ENCODE data around the gene KCNG2.
A peak's percentile ranks its signal among the peaks of the same experiment; 100 is the strongest.

The KCNG2 gene

GRCh38 chr18:79901665-79902064, 103.9 kb downstream of the KCNG2 start:
- DNase-seq (ENCODE audit: extremely low read depth in 1 of 2, low read depth in 1 of 2), result no peak

GRCh38 chr18:79902075-79902474, 104.3 kb downstream of the KCNG2 start:
- no peak for DNase-seq (ENCODE audit: extremely low read depth in 1 of 2, low read depth in 1 of 2)

DNA sequence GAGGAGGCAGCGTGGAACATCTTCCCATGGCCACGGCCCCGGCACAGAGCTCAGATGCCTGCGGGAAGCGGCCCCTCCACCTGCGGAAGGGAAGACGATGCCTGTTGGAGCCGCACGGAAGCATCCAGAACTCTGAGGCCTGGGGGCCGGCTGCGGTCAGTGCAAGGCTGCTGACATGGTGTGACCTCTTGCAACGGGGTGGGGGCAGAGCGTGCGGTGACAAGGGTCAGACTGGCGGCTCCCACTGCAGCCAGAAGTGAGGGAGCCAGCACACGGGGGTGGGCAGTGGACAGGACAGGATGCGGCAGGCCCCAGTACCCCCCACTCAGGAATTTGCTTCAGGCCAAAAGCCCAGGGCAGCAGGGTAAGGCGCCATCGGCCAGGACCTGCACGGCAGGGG, 104.9 kb downstream of the KCNG2 start:
- no peak for DNase-seq (ENCODE audit: extremely low read depth in 1 of 2, low read depth in 1 of 2)

- DNase-seq (ENCODE audit: extremely low read depth in 1 of 2, low read depth in 1 of 2), result no peak
Observed at GRCh38 chr18:79903071-79903635, 105.4 kb downstream of the KCNG2 start.

DNA sequence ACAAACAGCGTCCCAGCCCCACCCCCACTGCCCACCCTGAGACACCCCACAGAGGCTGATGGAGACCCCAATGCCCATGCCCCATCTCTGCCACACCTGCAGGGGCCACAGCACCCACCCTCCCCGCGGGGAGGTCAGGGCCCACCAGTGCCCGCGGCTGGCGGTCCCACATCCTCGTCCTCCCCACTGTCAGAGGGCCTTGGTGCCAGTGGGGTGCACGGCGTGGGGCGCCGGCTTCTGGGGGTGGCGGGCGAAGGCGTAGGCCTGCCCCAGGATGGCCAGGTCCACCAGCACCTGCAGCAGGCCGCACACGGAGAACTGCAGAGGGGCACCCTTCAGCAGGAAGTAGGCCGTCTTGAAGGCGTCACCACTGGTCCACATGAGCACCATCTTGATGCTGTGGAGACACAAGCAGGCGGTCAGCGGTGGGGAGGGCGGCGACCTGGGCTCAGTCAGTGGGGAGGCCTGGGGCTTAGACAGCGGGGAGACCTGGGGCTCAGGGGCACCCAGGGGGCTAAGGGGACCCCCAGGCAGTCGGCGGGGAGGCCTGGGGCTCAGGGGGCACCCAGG, 106.1 kb downstream of the KCNG2 start:
- DNase-seq (ENCODE audit: extremely low read depth in 1 of 2, low read depth in 1 of 2), result no peak

DNA sequence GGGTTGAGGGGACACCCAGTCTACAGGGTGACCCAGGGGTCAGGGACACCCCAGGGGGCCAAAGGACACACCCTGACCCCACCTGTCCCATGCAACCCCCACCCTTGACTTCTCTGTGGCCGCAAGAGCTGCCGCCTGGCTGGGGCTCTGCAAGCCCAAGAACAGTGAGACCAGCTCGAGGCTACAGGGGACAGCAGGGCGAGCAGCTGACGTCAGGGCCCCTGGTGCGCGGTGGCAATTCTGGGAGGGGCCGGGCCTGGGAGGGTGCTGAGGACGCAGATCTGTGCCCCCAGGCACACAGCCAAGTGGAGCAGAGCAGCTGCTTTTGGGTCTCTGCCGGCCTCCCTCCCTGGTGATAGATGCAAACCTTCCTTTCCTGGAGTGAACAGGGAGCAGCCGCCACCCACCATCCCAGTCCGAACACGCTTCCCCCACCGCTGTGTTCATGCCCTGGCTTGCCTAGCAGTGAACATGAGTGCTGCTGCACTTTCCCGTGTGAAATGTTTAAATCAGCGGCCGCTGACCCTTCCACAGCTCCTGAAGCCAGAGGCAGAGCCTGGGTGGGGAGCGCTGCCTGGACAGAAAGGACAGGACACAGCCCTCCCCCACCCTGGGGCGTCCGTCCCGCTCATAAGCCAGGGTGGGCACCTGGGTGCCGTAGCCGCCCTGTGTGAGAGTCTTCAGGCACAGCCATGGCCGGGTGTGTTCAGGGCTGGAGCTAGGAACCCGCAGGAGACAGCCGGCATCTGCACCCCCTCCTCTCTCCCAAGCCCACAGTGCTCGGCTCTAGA, 106.8 kb downstream of the KCNG2 start:
- DNase-seq (ENCODE audit: extremely low read depth in 1 of 2, low read depth in 1 of 2), result no peak

GRCh38 chr18:79905389-79905911, 107.7 kb downstream of the KCNG2 start:
- DNase-seq (ENCODE audit: extremely low read depth in 1 of 2, low read depth in 1 of 2), result no peak

DNA sequence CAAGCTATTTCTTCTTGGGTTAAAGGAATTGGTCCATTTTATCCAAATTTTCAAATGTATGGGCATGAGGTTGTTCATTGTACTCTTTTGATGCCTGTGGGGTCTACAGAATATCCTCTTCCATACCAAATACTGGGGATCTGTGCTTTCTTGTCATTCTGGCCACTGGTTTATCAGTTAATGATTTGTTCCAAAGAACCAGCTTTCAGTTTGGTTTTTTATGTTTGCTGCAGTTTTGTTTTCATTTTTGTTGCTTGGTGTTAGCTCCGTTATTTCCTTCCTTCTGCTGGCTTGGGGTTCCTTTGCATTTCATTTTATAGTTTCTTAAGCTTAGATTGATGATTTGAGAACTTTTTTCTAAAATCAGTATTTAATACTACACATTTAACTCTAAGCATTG, 108.3 kb downstream of the KCNG2 start:
- no peak for DNase-seq (ENCODE audit: extremely low read depth in 1 of 2, low read depth in 1 of 2)

DNA sequence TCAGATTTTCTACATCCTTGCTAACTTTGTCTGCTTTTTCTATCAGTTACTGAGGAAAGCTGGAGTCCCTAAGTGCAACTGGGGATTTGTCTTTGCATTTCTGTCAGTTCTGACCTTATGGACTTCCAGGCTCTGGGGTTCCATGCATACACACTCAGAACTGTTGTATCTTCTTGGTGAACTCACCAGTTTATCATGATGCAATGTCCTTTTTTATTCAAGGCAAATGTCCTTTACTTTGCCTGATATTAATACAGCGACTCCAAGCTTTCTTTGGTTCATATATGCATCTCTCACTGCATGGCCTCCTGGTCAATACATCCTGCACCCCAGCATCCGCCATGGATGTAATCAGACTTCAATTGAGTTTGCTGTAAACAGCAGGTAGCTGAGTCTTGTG, 109.0 kb downstream of the KCNG2 start:
- no peak for DNase-seq (ENCODE audit: extremely low read depth in 1 of 2, low read depth in 1 of 2)

GRCh38 chr18:79910563-79911343, 113.0 kb downstream of the KCNG2 start:
- no peak for DNase-seq (ENCODE audit: extremely low read depth in 1 of 2, low read depth in 1 of 2)

GRCh38 chr18:79911344-79912270, 113.9 kb downstream of the KCNG2 start:
- no peak for DNase-seq (ENCODE audit: extremely low read depth in 1 of 2, low read depth in 1 of 2)

GRCh38 chr18:79912409-79912991, 114.8 kb downstream of the KCNG2 start:
- peak; percentile 24 to 29 for DNase-seq (ENCODE audit: extremely low read depth in 1 of 2, low read depth in 1 of 2)

DNA sequence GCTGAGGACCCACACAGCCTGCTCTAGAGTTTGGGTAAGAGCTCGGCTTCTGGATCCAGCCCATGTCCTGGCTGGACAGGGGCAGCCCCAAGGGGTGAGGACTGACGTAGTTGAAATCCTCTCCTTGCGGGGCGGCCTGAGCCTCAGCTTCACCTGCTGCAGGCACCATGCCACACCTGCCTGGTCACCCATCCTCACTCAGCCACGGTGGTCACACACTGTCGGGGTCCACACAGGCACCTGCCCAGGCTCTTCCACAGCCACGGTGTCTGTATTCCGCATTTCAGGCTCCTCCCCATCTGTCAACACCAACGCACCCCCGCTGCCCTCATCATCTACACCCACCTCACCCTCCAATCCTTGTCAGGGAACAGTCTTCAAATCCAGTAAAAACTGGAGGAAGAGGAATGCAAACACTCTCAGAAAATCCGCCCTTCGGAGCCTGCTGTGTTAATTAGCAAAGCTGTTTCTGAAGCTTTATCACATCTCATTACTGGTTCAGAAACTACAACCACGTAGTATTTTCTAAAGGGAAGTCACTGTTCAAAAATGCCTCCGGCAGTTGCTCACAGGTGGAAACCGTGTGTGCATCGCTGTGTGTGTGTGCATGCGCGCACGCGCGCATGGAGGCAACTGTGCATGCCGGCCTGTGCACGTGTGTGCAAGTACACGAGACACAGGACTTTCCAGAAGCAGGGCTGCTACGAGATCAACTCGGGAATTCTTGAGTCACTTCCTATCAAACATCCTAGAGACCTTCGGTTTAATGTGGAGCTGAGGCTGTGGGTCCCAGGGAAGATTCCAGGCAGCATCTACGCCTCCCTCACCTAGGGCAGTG, 115.5 kb downstream of the KCNG2 start:
- DNase-seq (ENCODE audit: extremely low read depth in 1 of 2, low read depth in 1 of 2), result no peak

DNA sequence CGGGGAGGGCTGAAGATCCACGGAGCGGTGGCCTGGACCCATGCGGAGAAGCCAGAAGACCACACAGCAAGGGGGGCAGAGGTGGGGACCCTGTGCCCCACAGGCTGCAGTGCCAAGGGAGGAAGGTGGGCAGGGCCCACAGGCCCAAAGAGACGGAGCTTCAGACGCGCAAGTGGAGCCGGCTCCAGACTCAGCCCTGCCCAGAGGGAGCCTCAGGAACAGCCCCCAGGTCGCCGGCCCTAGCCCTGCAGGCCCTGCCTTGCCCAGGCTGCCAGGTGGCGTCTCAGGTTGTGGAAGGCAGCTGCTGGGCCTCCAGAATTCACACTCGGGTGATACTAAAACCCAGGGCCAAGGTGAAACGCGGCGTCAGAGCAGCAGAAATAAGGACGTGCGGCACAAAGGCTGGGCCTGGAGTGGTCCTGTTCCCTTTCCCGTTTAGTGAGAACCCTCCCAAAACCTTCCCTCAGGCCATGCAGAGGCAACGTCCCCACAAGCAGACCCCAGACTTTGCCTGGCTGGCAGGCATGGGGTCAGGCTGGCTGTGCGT, 116.9 kb downstream of the KCNG2 start:
- no peak for DNase-seq (ENCODE audit: extremely low read depth in 1 of 2, low read depth in 1 of 2)

DNA sequence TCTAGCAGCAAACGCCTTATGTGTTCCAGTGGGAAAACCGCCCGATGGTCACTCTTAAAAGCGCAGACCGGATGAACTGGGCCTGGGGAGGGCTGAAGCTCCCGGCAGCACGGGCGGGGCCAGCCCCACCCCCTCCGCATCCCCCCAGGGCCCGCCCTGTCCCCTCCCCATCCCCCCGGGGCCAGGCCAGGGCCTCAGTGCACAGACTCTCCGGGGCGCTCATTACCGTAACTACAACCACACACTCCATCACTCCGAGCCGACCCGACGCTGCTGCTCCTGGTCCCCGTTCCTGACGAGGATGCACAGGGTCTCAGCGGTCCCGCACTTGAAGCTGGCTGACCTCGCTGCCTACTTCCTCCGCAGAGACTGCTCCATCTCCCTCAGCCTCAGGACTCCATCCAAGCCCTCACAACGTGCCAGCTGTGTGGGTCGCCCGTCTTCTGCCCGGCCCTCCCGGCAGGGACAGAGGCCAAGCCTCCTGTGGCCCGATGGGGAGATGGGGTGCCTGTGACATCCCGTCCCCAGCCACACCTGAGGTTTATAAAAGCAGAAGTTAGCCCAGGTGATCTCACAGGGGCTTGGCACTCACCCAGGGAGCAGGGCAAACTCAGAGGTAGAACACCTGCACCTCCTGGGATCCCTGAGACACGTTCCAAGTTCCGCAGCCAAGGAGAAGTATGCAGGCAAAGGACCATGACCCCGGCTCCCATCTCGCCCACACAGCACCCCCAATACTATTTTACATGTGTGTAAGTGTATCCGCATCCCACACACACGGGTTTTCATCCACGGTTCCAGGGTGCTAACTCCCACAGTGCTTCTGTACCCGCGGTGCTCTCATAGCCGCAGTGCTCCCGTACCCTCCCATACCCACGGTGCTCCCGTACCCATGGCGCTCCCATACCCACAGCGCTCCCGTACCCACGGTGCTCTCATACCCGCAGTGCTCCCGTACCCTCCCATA, 117.7 kb downstream of the KCNG2 start:
- DNase-seq (ENCODE audit: extremely low read depth in 1 of 2, low read depth in 1 of 2), result no peak

- DNase-seq (ENCODE audit: extremely low read depth in 1 of 2, low read depth in 1 of 2), result no peak
Observed at GRCh38 chr18:79916128-79916494, 118.4 kb downstream of the KCNG2 start.

DNA sequence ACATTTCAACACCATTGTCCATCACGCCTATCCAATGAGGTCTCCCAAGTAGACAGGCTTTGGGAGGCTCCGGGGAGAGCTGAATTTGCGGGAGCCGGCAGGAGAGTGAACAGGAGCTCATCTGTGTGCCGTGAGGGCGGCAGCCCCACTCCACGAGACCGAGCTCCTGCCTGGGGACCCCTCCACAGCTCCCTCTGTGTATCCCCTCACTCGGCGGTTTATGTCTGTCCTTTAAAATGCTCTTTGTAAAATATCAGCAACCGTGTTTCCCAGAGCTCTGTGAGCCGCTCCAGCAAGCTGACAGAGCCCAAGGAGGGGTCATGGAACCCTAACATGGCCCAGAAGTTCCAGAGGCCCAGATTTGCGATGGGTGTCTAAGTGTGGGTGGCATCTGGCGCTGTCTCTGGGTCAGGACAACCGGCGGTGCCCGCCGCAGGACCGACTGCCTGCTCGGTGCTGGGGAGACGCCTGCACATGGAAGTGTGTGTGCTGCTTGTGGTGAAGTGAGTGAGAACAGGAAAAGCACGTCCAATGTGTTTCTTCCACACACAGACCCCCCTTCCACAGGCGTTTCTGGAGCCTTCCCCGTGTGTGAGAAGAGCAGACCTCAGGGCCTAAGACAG, 118.9 kb downstream of the KCNG2 start:
- DNase-seq (ENCODE audit: extremely low read depth in 1 of 2, low read depth in 1 of 2), result no peak
